ENCODE data around the gene TTN.

The TTN gene

DNA sequence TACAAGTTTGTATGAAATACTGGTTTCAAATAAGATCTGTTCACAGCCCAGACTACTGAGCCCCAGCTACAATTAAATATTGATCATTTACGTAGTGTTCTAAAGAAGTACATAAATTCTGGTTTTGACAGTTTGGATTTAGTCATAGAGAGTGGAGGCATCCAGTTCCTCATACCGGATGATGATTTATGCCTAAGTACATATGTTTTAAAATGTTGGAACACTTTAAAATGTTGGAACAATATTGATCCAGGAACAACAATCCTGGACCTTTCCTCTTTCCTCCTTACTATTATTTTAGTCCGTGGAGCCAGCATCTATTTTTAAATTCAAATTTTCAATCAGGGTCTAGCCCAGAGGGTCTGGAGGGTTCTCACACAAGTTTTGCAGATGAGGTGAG lies 22.8 kb upstream of the TTN start:
- no peak for DNase-seq (ENCODE audit: extremely low spot score)
- no peak for TF ChIP-seq CTCF (IDR thresholded peaks at IDR 0.05; ENCODE audit: control extremely low read depth, extremely low read depth, low read depth, missing control alignments)
- ChIA-PET POLR2A (no interaction called here), CTCF (interaction anchor here (1.0 to 3.8 kb wide), 3 partner anchors 10 to 34 kb away, joined by 3 to 15 read pairs (median 3); no protein-coding TSS in a partner anchor)

DNA sequence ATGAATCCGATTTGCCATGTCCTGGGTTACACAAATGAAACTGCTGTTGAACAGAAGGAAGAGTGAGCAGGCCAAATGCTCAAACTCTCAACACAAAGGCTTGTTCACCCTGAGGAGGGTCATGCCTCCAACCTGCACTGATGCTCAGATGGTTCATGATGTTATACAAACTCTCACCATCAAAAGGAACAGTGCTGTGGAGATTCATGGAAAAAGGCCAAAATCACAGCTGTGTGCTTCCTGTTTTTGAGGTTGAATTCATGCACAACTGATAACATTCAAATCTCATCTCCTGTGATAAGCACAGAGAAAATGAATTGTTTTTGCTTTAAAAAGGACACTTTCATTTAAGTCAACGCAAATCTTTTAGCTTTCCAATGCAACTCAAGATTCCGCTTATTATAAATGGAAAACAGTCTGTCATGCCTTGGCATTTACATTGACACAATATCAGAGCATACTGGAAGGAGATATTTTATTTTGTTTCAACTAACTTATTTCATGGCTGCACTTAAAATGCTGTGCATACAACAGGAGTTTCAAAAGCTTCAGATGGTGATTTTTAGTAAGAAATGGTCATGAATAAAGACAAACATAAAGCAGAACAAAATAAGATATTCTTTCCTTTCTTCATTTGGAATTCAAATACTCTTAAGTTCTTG lies 22.2 kb upstream of the TTN start:
- POLR2A ChIA-PET: no interaction called here
- no peak for DNase-seq (ENCODE audit: extremely low spot score)
- CTCF ChIA-PET: interaction anchor here (1.0 to 3.8 kb wide), 2 partner anchors 10 to 15 kb away, joined by 3 to 15 read pairs; no protein-coding TSS in a partner anchor
- no peak for TF ChIP-seq CTCF (IDR thresholded peaks at IDR 0.05; ENCODE audit: control extremely low read depth, extremely low read depth, low read depth, missing control alignments)

- CTCF ChIA-PET: interaction anchor here (0.9 to 1.8 kb wide), 6 partner anchors 9 to 67 kb away, joined by 3 to 10 read pairs (median 3); no protein-coding TSS in a partner anchor
- no peak for DNase-seq (ENCODE audit: extremely low spot score)
- TF ChIP-seq CTCF (IDR thresholded peaks at IDR 0.05; ENCODE audit: control extremely low read depth, extremely low read depth, low read depth, missing control alignments): no peak
Observed at GRCh38 chr2:178828486-178828881, 21.3 kb upstream of the TTN start.

GRCh38 chr2:178827739-178828485 lies 20.7 kb upstream of the TTN start:
- POLR2A ChIA-PET: no interaction called here
- TF ChIP-seq CTCF (IDR thresholded peaks at IDR 0.05; ENCODE audit: control extremely low read depth, extremely low read depth, low read depth, missing control alignments): no peak
- CTCF ChIA-PET: interaction anchor here (0.9 to 1.8 kb wide), 7 partner anchors 8 to 66 kb away, joined by 3 to 10 read pairs (median 3); no protein-coding TSS in a partner anchor
- DNase-seq (ENCODE audit: extremely low spot score): no peak

More at GRCh38 chr2:178828486-178828881, 21.3 kb upstream of the TTN start:
- POLR2A ChIA-PET: no interaction called here

- ChIA-PET POLR2A (no interaction called here), CTCF (interaction anchor here (1.3 to 1.8 kb wide), 3 partner anchors 8 to 21 kb away, joined by 4 to 10 read pairs (median 5); no protein-coding TSS in a partner anchor)
- TF ChIP-seq CTCF (IDR thresholded peaks at IDR 0.05; ENCODE audit: control extremely low read depth, extremely low read depth, low read depth, missing control alignments): no peak
- no peak for DNase-seq (ENCODE audit: extremely low spot score)
Observed at GRCh38 chr2:178827111-178827510, 19.9 kb upstream of the TTN start.

- no peak for TF ChIP-seq CTCF (IDR thresholded peaks at IDR 0.05; ENCODE audit: control extremely low read depth, extremely low read depth, low read depth, missing control alignments)
- no peak for DNase-seq (ENCODE audit: extremely low spot score)
- ChIA-PET POLR2A (no interaction called here), CTCF (no interaction called here)
Observed at GRCh38 chr2:178825183-178825582, 18.0 kb upstream of the TTN start.
